Measurements from ENCODE around the gene DHRS2. TPM values are rescaled to one million over a fixed set of nuclear protein-coding genes. Genes with fewer than 3 reads are reported as not detected.

DHRS2 gene
- total RNA-seq, 1 experiment from 2014 or later: 21.3 TPM

GRCh38 chr14:23644919-23645336 lies 8.8 kb downstream of the DHRS2 start:
- no peak overlapping the region for H3K27ac Mint-ChIP-seq (ENCODE audit: unreplicated experiment)

GRCh38 chr14:23645504-23645811 lies 9.3 kb downstream of the DHRS2 start:
- no peaks in the 10 kb centered on the region for H3K36me3 ChIP-seq (ENCODE audit: control insufficient read depth, insufficient read depth, low read length)
- Mint-ChIP-seq H3K4me1 (ENCODE audit: low read depth, unreplicated experiment) (no peaks in the 10 kb centered on the region), H3K36me3 (ENCODE audit: insufficient read depth, unreplicated experiment) (no peaks in the 10 kb centered on the region), H3K9me3 (ENCODE audit: unreplicated experiment) (no peaks in the 10 kb centered on the region), H3K27ac (ENCODE audit: unreplicated experiment) (no peak overlapping the region), H3K27me3 (ENCODE audit: insufficient read depth, unreplicated experiment) (peaks cover 3% of the 10 kb centered on the region), H3K4me3 (ENCODE audit: unreplicated experiment) (no peak overlapping the region)
- intact Hi-C loops (cut with micrococcal nuclease; ENCODE audit: unreplicated experiment): no loop called here
- CTCF ChIA-PET: no interaction called here
- H3K27me3 ChIP-seq (replicated peaks; ENCODE audit: control insufficient read depth, insufficient read depth, low read length): no peaks in the 10 kb centered on the region
- POLR2A ChIA-PET: no interaction called here
- no TSS peak for BruUV-seq (replicated peaks)
- TF ChIP-seq CTCF (IDR thresholded peaks at IDR 0.05; ENCODE audit: insufficient read depth in 1 of 2, low read depth in 1 of 2, low read length in 1 of 2, severe bottlenecking in 1 of 2, unreplicated experiment in 1 of 2): no peak
- H3K4me3 ChIP-seq (ENCODE audit: low read depth, low read length): no peak overlapping the region
- no peaks in the 10 kb centered on the region for H3K4me1 ChIP-seq
- H3K9me3 ChIP-seq: no peaks in the 10 kb centered on the region
- DNase-seq: no peak

More at GRCh38 chr14:23644919-23645336, 8.8 kb downstream of the DHRS2 start:
- H3K4me3 Mint-ChIP-seq (ENCODE audit: unreplicated experiment): no peak overlapping the region
- peaks cover 3% of the 10 kb centered on the region for H3K27me3 Mint-ChIP-seq (ENCODE audit: insufficient read depth, unreplicated experiment)
- Histone ChIP-seq H3K4me1 (no peaks in the 10 kb centered on the region), H3K27me3 (replicated peaks; ENCODE audit: control insufficient read depth, insufficient read depth, low read length) (no peaks in the 10 kb centered on the region; the same call in 1 of the 2 replicates), H3K9me3 (no peaks in the 10 kb centered on the region), H3K36me3 (ENCODE audit: control insufficient read depth, insufficient read depth, low read length) (no peaks in the 10 kb centered on the region), H3K4me3 (ENCODE audit: low read depth, low read length) (no peak overlapping the region)
- BruUV-seq (replicated peaks): TSS peak; percentile 61
- no peaks in the 10 kb centered on the region for H3K4me1 Mint-ChIP-seq (ENCODE audit: low read depth, unreplicated experiment)
- TF ChIP-seq CTCF (IDR thresholded peaks at IDR 0.05; ENCODE audit: insufficient read depth in 1 of 2, low read depth in 1 of 2, low read length in 1 of 2, severe bottlenecking in 1 of 2, unreplicated experiment in 1 of 2): no peak
- DNase-seq: no peak
- no peaks in the 10 kb centered on the region for H3K9me3 Mint-ChIP-seq (ENCODE audit: unreplicated experiment)
- POLR2A ChIA-PET: no interaction called here
- CTCF ChIA-PET: no interaction called here
- intact Hi-C loops (cut with micrococcal nuclease; ENCODE audit: unreplicated experiment): no loop called here
- H3K36me3 Mint-ChIP-seq (ENCODE audit: insufficient read depth, unreplicated experiment): no peaks in the 10 kb centered on the region

- Mint-ChIP-seq H3K4me1 (ENCODE audit: low read depth, unreplicated experiment) (no peaks in the 10 kb centered on the region), H3K27me3 (ENCODE audit: insufficient read depth, unreplicated experiment) (peaks cover 3% of the 10 kb centered on the region), H3K4me3 (ENCODE audit: unreplicated experiment) (no peak overlapping the region), H3K27ac (ENCODE audit: unreplicated experiment) (no peak overlapping the region), H3K9me3 (ENCODE audit: unreplicated experiment) (no peaks in the 10 kb centered on the region), H3K36me3 (ENCODE audit: insufficient read depth, unreplicated experiment) (no peaks in the 10 kb centered on the region)
- H3K4me3 ChIP-seq (ENCODE audit: low read depth, low read length): no peak overlapping the region
- H3K36me3 ChIP-seq (ENCODE audit: control insufficient read depth, insufficient read depth, low read length): no peaks in the 10 kb centered on the region
- POLR2A ChIA-PET: no interaction called here
- no TSS peak for BruUV-seq (replicated peaks)
- no peaks in the 10 kb centered on the region for H3K27me3 ChIP-seq (replicated peaks; ENCODE audit: control insufficient read depth, insufficient read depth, low read length)
- H3K4me1 ChIP-seq: no peaks in the 10 kb centered on the region
- no peak for TF ChIP-seq CTCF (IDR thresholded peaks at IDR 0.05; ENCODE audit: insufficient read depth in 1 of 2, low read depth in 1 of 2, low read length in 1 of 2, severe bottlenecking in 1 of 2, unreplicated experiment in 1 of 2)
- CTCF ChIA-PET: interaction anchor here (1.0 kb wide), 1 partner anchor 57 kb away, joined by 3 read pairs; no protein-coding TSS in a partner anchor
- intact Hi-C loops (cut with micrococcal nuclease; ENCODE audit: unreplicated experiment): no loop called here
- no peaks in the 10 kb centered on the region for H3K9me3 ChIP-seq
- DNase-seq: no peak
Observed at GRCh38 chr14:23645812-23646647, 9.9 kb downstream of the DHRS2 start.

Measured in Caco-2 (cell line).